ENCODE measurements around the gene MCC.

- TF ChIP-seq POLR2A (IDR thresholded peaks at IDR 0.05; ENCODE audit: low read depth, low read length) (no peak), RFX5 (IDR thresholded peaks at IDR 0.05; ENCODE audit: low read depth, low read length) (no peak), MAZ (IDR thresholded peaks at IDR 0.05; ENCODE audit: borderline replicate concordance, low read depth, low read length) (no peak), MAFK (IDR thresholded peaks at IDR 0.05; ENCODE audit: low read depth, low read length) (no peak), CTCF (conservative IDR thresholded peaks at IDR 0.05; ENCODE audit: low read depth, low read length) (no peak), CHD1 (IDR thresholded peaks at IDR 0.05; ENCODE audit: low read depth, low read length) (no peak), SMC3 (IDR thresholded peaks at IDR 0.05; ENCODE audit: low read depth, low read length) (no peak), RCOR1 (IDR thresholded peaks at IDR 0.05; ENCODE audit: insufficient replicate concordance, low read length) (no peak), NFE2L2 (IDR thresholded peaks at IDR 0.05; ENCODE audit: low read depth, low read length) (no peak), RAD21 (IDR thresholded peaks at IDR 0.05; ENCODE audit: low read length) (no peak), USF2 (IDR thresholded peaks at IDR 0.05; ENCODE audit: low read depth, low read length) (no peak), CEBPB (IDR thresholded peaks at IDR 0.05; ENCODE audit: low read depth, low read length) (no peak), FOS (IDR thresholded peaks at IDR 0.05; ENCODE audit: low read depth, low read length) (no peak), MXI1 (IDR thresholded peaks at IDR 0.05; ENCODE audit: borderline replicate concordance, low read depth, low read length) (no peak)
Measured at GRCh38 chr5:113105693-113106280, 382.5 kb downstream of the MCC start.
